ENCODE results near the gene FIG4.

GRCh38 chr6:109799664-109800063 is 108.6 kb downstream of the FIG4 start:
- TF ChIP-seq, protein P1, sequence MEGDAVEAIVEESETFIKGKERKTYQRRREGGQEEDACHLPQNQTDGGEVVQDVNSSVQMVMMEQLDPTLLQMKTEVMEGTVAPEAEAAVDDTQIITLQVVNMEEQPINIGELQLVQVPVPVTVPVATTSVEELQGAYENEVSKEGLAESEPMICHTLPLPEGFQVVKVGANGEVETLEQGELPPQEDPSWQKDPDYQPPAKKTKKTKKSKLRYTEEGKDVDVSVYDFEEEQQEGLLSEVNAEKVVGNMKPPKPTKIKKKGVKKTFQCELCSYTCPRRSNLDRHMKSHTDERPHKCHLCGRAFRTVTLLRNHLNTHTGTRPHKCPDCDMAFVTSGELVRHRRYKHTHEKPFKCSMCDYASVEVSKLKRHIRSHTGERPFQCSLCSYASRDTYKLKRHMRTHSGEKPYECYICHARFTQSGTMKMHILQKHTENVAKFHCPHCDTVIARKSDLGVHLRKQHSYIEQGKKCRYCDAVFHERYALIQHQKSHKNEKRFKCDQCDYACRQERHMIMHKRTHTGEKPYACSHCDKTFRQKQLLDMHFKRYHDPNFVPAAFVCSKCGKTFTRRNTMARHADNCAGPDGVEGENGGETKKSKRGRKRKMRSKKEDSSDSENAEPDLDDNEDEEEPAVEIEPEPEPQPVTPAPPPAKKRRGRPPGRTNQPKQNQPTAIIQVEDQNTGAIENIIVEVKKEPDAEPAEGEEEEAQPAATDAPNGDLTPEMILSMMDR (IDR thresholded peaks at IDR 0.05; ENCODE audit: insufficient read depth, low read length, poor library complexity, severe bottlenecking) = no peak
- no peak for TF ChIP-seq EZH2phosphoT487 (conservative IDR thresholded peaks at IDR 0.05; ENCODE audit: low read length)

All from SU-DHL-6 (cell line).